AG04450 (cell line): ENCODE results near the gene WDFY4. TPM values are rescaled to one million over a fixed set of nuclear protein-coding genes. Genes with fewer than 3 reads are reported as not detected.

Experiments used
- CTCF ChIA-PET: fragments of 300-600, 350-600 bp; formaldehyde crosslinking; extraction: SDS; loops from one replicate; lab custom pipeline; 2022; ENCODE audit warnings: antibody characterized with exemption, inconsistent platforms; lab: Charles Lee
- POLR2A ChIA-PET: fragments of 350-600 bp; formaldehyde crosslinking; extraction: SDS; loops from one replicate; lab custom pipeline; 2021; ENCODE audit warnings: antibody characterized with exemption, inconsistent platforms; lab: Yijun Ruan, JAX
- DNase-seq: peaks from one replicate; pipeline ENCODE4 v3.0.0-alpha.2; 2011; ENCODE audit warnings: low read depth, low spot score
- H3K27ac ChIP-seq: one replicate; pipeline ENCODE4 v1.5.1; 2012; ENCODE audit warnings: low read depth, low read length, control low read depth
- H3K27me3 ChIP-seq: one replicate; pipeline ENCODE4 v1.6.0; 2012; ENCODE audit warnings: low read length; ENCODE audit not compliant: control insufficient read depth, insufficient read depth
- H3K4me3 ChIP-seq: 2 replicates; pipeline ENCODE4 v1.5.1; 2011; ENCODE audit warnings: mild to moderate bottlenecking, low read depth, low read length, control low read depth
- H3K9me3 ChIP-seq: 2 replicates; pipeline ENCODE4 v1.5.1; 2012; ENCODE audit warnings: low read length; ENCODE audit not compliant: control insufficient read depth, insufficient read depth
- CTCF ChIP-seq: IDR thresholded peaks from 2 replicates; pipeline ENCODE4 v1.5.1; 2011; ENCODE audit warnings: low read depth, low read length, control low read depth, inconsistent platforms
- polyA plus RNA-seq: library from polyadenylated mRNA; depleted of rRNA; stranded (reverse); fragments of >200 nt; gene quantifications from 2 replicates; pipeline ENCODE4 v1.2.3, GENCODE V29; 2011

Gene WDFY4
- polyA plus RNA-seq, 1 experiment: not detected

DNA sequence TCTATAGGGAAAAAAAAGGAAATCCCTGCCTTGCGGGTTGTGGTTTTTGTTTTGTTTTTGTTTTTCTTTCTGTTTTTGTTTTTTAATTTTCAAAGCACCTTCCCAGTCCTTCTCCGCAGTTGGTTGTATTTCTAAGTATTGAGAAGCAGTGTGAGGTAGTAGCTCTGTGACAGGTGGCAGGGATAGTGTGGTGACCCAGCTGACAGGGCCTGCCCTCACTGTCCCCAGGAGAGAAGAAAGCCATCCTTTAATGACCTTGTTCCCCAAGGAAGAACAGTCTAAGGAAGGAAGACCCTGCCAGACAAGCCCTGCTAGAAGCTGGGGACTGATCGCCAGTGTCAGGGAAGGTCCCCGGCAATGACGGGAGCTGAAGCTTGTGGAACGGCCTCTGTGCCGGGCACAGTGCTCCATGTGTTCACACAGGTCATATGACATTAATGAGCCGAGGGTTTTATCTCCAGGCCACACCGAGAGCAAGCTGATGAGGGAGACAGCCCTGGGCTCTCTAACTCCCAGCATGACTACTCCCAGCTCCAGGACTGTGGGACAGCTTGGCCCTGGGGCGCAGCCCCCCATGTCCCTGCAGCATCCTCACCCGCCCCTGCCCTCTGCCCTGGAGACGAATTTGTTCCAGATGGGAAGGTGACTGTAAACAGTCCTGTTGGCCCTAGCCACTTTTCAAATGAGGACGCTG is 324.0 kb downstream of the WDFY4 start:
- no peak for TF ChIP-seq CTCF
- CTCF ChIA-PET: interaction anchor here (1.2 kb wide), 1 partner anchor 41 kb away, joined by 3 read pairs; no protein-coding TSS in a partner anchor
- POLR2A ChIA-PET: no interaction called here
- Histone ChIP-seq H3K27ac (no peak overlapping the region), H3K27me3 (peaks cover 16% of the 10 kb centered on the region), H3K4me3 (no peak overlapping the region), H3K9me3 (no peaks in the 10 kb centered on the region)
- DNase-seq: no peak

GRCh38 chr10:49009199-49009979 is 324.7 kb downstream of the WDFY4 start:
- Histone ChIP-seq H3K27ac (no peak overlapping the region), H3K4me3 (no peak overlapping the region), H3K27me3 (peaks cover 17% of the 10 kb centered on the region), H3K9me3 (no peaks in the 10 kb centered on the region)
- ChIA-PET CTCF (no interaction called here), POLR2A (no interaction called here)
- no peak for DNase-seq
- no peak for TF ChIP-seq CTCF

GRCh38 chr10:49010295-49010694 is 325.6 kb downstream of the WDFY4 start:
- DNase-seq: no peak
- ChIA-PET CTCF (no interaction called here), POLR2A (no interaction called here)
- Histone ChIP-seq H3K9me3 (no peaks in the 10 kb centered on the region), H3K27me3 (peaks cover 19% of the 10 kb centered on the region), H3K4me3 (no peak overlapping the region), H3K27ac (no peak overlapping the region)
- no peak for TF ChIP-seq CTCF

GRCh38 chr10:49010865-49011264 is 326.2 kb downstream of the WDFY4 start:
- Histone ChIP-seq H3K9me3 (no peaks in the 10 kb centered on the region), H3K4me3 (no peak overlapping the region), H3K27ac (no peak overlapping the region), H3K27me3 (peaks cover 18% of the 10 kb centered on the region)
- TF ChIP-seq CTCF: no peak
- no peak for DNase-seq
- POLR2A ChIA-PET: no interaction called here
- CTCF ChIA-PET: no interaction called here

DNA sequence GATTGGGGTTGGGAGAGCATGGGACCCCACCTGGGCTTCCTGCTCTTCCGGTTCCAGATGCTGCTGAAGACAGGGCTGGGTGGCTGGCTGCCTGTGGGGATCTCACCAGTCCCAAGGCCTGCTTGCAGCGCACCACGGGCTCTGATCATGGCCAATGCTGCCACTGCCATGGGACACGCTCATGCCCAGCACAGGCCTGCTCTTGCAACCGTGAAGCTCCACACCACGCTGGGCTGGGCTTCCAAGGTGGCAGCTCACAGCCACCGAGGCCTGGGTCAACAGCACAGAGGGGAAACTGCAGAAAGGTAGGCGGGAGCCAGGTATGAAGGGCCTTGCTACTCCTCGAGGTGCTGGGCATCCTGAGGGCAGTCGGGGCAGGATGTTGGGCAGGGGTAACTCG is 327.1 kb downstream of the WDFY4 start:
- DNase-seq: no peak
- no peak overlapping the region for H3K27ac ChIP-seq
- H3K4me3 ChIP-seq: no peak overlapping the region
- no peaks in the 10 kb centered on the region for H3K9me3 ChIP-seq
- ChIA-PET POLR2A (no interaction called here), CTCF (no interaction called here)
- H3K27me3 ChIP-seq: peaks cover 17% of the 10 kb centered on the region
- no peak for TF ChIP-seq CTCF
